Stimulated activated CD4-positive, alpha-beta T cell treated with anti-CD3 and anti-CD28 coated beads, Interleukin-2, amount 100 ng/mL, for 4 hours (primary cell): Measurements from ENCODE around the gene EBP.
"Not testable (repeated sequence)": the region's sequence is repeated elsewhere in the genome, so short reads cannot be mapped to it uniquely, and the experiment has no call there.

Experiments
- DNase-seq: peaks from one replicate; pipeline ENCODE4 v3.0.0-alpha.2; 2020; ENCODE audit warnings: low read depth

The EBP gene

GRCh38 chrX:48493890-48494364 is 27.7 kb upstream of the EBP start:
- DNase-seq: no peak

DNA sequence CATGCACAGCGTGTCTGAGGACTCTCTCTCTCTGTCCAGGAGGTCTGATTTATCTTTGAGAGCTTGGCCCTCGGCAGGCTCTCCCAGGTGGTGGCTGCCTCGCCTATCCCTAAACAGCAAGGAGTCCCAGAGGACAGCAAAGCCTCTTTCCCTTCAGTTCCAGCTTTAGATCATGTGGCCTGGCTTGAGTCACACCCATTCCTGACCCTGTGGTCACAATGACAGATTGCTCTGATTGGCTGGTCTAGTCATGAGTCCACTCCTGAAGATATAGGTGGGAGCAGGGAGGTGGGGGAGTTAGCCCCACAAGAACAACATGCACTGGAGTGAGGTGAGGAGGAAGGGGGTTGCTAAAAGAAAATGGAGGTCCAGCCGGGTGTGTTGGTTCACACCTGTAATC is 24.9 kb upstream of the EBP start:
- DNase-seq: no peak

GRCh38 chrX:48497871-48498270 is 23.7 kb upstream of the EBP start:
- no peak for DNase-seq

DNA sequence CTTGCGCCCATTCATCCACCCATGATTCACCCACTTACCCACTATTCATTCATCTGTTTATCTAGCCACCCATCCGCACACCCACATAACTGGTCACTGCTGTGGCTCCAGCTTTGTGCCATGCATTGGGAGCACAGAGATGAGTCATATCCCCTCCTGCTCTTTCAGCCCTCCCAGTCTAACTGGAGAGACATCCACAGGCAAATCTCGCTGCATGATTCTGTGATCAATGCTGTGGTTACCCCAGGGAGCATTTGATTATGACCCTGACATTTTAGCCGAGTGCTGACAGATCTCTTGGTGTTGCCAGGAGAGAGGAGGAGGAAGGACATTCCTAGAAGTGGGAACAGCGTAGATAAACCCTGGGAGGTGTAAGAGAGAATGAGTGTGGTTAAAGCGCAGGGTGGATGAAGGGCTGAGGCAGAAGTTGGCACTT is 23.2 kb upstream of the EBP start:
- no peak for DNase-seq

GRCh38 chrX:48504261-48504660 is 17.3 kb upstream of the EBP start:
- DNase-seq: no peak

- DNase-seq: no peak
These were observed 16.1 kb upstream of the EBP start for GRCh38 chrX:48505481-48505880.

- DNase-seq: no peak
These were observed 14.4 kb upstream of the EBP start for GRCh38 chrX:48507246-48507645.

DNA sequence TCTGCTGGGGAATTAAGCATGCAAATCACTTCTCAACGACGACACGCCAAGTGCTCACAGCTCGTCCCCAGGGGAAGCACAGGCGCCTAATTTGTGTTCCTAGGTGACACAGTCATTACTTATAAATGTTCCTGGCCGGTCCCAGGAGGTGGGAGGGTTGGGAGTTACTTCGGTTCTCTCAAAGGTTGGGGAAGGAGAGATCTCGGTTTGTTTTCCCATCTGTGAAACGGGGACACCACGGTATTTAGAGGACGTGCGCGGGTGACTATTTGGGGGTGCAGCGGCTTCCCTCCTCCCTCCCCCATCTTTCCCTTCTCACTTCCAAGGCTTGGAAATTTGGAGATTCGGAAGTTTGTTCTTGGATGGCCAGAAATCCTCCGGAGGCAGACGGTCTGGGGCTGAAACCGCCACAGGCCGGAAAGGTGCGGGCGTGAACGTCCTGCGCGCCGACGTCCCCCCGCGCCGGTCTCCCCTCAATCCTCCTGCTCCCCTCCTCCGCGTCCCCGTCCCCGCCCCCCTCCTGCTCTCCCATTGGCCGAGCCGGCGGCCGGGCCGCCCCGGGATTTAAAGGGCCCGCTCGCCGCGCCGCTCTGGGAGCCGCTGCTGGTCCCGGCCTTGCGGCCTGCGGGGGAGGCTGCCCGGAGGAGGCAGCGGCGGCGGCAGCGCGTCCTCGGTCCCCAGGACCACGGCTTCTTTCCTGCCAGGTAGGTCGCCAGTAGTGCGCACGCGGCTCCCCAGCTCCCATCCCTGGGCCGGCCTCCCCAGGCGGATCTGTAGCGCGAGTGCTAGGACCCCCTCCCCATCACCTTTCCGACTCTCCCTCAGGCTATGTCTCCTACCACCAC is 13.0 kb upstream of the EBP start, which contains the start of gene PORCN:
PORCN (plus strand) TSS at position 593 of the 845 bp plus-strand sequence. CDS start 829 bp downstream, outside the sequence.
- DNase-seq: peak; percentile 65

DNA sequence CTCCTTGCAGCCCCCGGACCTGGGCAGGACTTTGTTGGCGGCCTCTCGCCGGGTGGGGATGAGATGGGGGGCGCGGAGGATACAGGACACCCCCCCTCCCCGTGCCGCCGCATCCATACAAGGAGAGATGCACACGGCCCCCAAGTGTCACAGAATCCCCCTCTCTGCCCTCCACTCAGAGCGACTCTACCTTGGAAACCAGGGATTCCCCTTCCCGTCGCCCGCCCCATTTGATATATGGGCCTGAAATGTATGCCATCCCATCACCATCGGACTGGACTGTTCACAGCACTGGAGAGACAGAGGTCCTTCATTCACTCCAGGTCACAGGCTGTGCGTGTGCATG is 12.4 kb upstream of the EBP start:
- DNase-seq: no peak

DNA sequence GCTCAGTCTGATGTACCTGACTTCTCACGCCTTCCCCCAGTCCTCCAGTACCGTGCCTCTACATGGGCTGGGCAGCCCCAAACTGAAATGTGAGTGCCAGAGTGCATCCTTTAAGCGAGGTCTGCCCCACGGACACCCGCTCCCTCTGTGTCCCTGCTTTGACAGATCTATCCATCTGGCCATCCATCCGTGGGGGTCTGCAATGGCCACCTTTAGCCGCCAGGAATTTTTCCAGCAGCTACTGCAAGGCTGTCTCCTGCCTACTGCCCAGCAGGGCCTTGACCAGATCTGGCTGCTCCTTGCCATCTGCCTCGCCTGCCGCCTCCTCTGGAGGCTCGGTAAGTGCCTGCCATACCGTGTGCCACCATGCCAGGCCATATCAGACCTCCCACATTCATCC is 12.0 kb upstream of the EBP start:
- DNase-seq: no peak

DNA sequence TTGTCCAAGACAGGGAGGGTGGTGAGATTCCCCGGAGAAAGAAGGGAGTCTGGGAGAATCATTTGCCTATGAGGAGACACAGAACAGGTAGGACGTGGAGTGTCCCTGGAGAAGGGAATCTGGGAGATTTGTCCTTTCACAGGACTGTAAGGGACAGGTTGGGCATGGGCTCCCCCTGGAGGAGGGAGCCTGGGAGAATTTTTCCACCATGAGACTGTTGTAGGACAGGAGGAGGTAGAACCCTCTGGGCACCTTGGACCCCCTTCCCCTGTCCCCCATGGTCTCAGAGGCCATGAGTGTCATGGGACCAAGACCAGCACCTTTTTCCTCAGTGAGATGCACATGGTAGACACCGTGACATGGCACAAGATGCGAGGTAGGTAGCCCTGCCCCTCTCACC is 10.0 kb upstream of the EBP start:
- no peak for DNase-seq

DNA sequence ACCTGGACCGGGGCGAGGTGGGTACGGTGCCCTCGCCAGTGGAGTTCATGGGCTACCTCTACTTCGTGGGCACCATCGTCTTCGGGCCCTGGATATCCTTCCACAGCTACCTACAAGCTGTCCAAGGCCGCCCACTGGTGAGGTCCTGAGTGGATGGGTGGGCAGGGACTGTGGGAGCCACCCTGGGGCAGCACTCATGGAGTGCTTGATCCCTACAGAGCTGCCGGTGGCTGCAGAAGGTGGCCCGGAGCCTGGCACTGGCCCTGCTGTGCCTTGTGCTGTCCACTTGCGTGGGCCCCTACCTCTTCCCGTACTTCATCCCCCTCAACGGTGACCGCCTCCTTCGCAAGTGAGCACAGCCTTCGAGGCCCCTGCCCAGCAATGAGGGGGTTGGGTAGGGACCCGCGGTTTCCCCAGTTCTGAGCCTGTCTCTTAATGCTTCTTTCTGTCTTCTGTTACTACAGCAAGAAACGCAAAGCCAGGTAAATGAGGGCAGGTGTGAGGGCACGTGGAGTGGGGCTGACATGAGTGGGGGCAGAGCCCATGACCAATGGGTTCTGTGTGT is 9.2 kb upstream of the EBP start:
- DNase-seq: no peak

GRCh38 chrX:48513670-48514069 is 7.9 kb upstream of the EBP start:
- DNase-seq: no peak

- DNase-seq: no peak
These were observed 7.3 kb upstream of the EBP start for GRCh38 chrX:48514126-48514806.

DNA sequence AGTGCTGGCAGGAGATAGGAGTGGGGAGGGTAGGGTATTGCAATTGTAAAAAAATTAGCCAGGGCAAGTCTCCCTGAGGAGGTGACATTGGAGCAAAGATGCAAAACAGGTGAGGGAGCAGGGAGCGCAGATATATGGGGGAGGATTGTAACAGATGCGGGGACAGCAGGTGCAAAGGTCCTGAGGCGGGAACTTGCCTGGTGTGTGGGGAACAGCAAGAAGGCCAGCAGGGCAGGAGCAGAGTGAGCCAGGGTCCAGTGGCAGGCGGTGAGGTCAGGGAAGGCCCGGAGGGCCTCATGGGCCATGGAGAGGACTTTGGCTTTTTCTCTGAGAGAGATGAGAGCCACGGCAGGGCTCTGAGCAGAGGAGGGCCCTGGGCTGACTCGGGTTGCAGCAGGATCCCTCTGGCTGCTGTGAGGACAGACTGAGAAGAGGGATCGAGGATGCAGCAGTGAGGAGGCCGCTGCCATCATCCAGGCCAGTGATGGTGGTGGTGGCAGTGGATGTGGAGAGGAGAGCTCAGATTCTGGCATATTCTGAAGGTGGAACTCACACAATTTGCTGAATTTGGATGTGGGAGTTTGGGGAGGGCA is 6.6 kb upstream of the EBP start:
- DNase-seq: no peak

GRCh38 chrX:48515842-48516241 is 5.8 kb upstream of the EBP start:
- DNase-seq: no peak

DNA sequence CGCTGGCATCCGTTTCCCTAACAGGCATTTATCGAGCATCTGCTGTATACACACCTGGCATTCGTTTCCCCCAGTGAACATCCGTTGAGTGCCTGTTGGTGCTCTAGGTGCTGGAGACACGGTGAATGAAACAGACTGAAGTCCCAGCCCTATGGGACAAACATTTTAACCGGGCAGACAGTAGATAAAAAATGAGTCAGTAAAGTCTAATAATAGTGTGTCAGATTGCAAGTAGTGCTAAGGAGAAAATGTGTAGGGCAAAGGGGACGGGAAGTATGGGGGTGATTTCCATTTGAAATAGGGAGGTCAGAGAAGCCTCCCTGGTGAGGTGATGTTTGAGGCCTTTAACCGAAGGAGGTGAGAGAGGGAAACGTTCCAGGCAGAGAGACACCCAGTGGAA is 5.3 kb upstream of the EBP start:
- no peak for DNase-seq

GRCh38 chrX:48516987-48517386 is 4.6 kb upstream of the EBP start:
- no peak for DNase-seq

- not testable (repeated sequence) for DNase-seq
These were observed 2.1 kb upstream of the EBP start for GRCh38 chrX:48519481-48519880.

- no peak for DNase-seq
These were observed 1.2 kb upstream of the EBP start for GRCh38 chrX:48520455-48520854.

- DNase-seq: no peak
These were observed 644 bp upstream of the EBP start for GRCh38 chrX:48520976-48521352.

- DNase-seq: no peak
These were observed 683 bp downstream of the EBP start for GRCh38 chrX:48522291-48522690.

DNA sequence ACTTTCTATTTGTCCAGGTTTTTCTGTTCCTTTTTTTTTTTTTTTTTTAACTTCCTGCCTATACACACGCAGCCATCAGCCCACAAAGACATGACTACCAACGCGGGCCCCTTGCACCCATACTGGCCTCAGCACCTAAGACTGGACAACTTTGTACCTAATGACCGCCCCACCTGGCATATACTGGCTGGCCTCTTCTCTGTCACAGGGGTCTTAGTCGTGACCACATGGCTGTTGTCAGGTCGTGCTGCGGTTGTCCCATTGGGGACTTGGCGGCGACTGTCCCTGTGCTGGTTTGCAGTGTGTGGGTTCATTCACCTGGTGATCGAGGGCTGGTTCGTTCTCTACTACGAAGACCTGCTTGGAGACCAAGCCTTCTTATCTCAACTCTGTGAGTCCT is 2.1 kb downstream of the EBP start:
- no peak for DNase-seq
